GM12878 (cell line): ENCODE data around the gene CCDC136. TPM values are rescaled to one million over a fixed set of nuclear protein-coding genes. Genes with fewer than 3 reads are reported as not detected.

Experiments used
- ATAC-seq: fragments of 200-7000 bp; cut with Tn5 transposase; 3 replicates; pipeline ENCODE4 v1.9.1; 2020; ENCODE audit warnings: mild to moderate bottlenecking, moderate library complexity
- BruUV-seq: library from RNA; stranded (reverse); fragments of 400-500 nt; replicated peaks from 2 replicates; lab custom pipeline; 2021; lab: Mats Ljungman, UMichigan
- CTCF ChIA-PET: fragments of 300-600 bp; sonication (Branson Sonifier 250); formaldehyde crosslinking; extraction: SDS; loops from one replicate; lab custom pipeline; 2021; ENCODE audit warnings: inconsistent platforms; lab: Yijun Ruan, JAX
- POLR2A ChIA-PET: fragments of 350-600 bp; formaldehyde crosslinking; extraction: SDS; loops from one replicate; lab custom pipeline; 2021; ENCODE audit warnings: inconsistent platforms; lab: Charles Lee
- RAD21 ChIA-PET: fragments of 300-600 bp; sonication (Branson Sonifier 250); formaldehyde crosslinking; loops from one replicate; lab custom pipeline; 2023; ENCODE audit warnings: antibody characterized with exemption; ENCODE audit not compliant: unreplicated experiment; lab: Charles Lee
- SMC1A ChIA-PET: fragments of 300-600 bp; sonication (Branson Sonifier 250); formaldehyde crosslinking; loops from one replicate; lab custom pipeline; 2023; ENCODE audit not compliant: unreplicated experiment, uncharacterized antibody; lab: Charles Lee
- DNase-seq: peaks from one replicate; pipeline ENCODE4 v3.0.0-alpha.2; 2011; ENCODE audit warnings: low read depth, low spot score
- FAIRE-seq: peaks from 3 replicates; lab custom pipeline; 2011; peaks lifted over from hg19 to GRCh38; lab: Jason Lieb, UNC
- H2AFZ ChIP-seq: 2 replicates; pipeline ENCODE4 v1.6.0; 2011; ENCODE audit warnings: low read depth, low read length, control low read depth; ENCODE audit not compliant: control insufficient read depth
- H3K27ac ChIP-seq: 2 replicates; pipeline ENCODE4 v1.5.1; 2011; ENCODE audit warnings: control low read depth; ENCODE audit not compliant: control insufficient read depth, insufficient read depth
- H3K27me3 ChIP-seq, 2 experiments: replicated peaks in 1 of 2; 2 replicates each; pipeline versions ENCODE4 v1.6.0 to v1.6.1; 2011; ENCODE audit warnings: low read length in 1 of 2; ENCODE audit not compliant: control insufficient read depth in 2 of 2, insufficient read depth in 2 of 2
- H3K36me3 ChIP-seq, 2 experiments: 2 replicates each; pipeline ENCODE4 v1.5.1; 2011; ENCODE audit warnings: low read length in 1 of 2; ENCODE audit not compliant: control insufficient read depth in 2 of 2, insufficient read depth in 2 of 2
- H3K4me1 ChIP-seq: 2 replicates; pipeline ENCODE4 v1.6.1; 2011; ENCODE audit warnings: mild to moderate bottlenecking, low read length, moderate library complexity, mixed read lengths; ENCODE audit not compliant: control insufficient read depth, insufficient read depth
- H3K4me2 ChIP-seq: 2 replicates; pipeline ENCODE4 v1.6.0; 2011; ENCODE audit warnings: control low read depth; ENCODE audit not compliant: control insufficient read depth, insufficient read depth
- H3K4me3 ChIP-seq: fragments of 200-600 bp; sonication (generic); 2 replicates; pipeline ENCODE4 v1.5.1; 2016
- H3K79me2 ChIP-seq: 2 replicates; pipeline ENCODE4 v1.6.0; 2011; ENCODE audit warnings: low read length; ENCODE audit not compliant: control insufficient read depth, insufficient read depth
- H3K9ac ChIP-seq: 2 replicates; pipeline ENCODE4 v1.8.0; 2011; ENCODE audit warnings: low read length, control low read depth, mixed read lengths; ENCODE audit not compliant: control insufficient read depth, insufficient read depth
- H3K9me3 ChIP-seq: replicated peaks from 3 replicates; pipeline ENCODE4 v1.5.1; 2011; ENCODE audit warnings: mild to moderate bottlenecking, low read length; ENCODE audit not compliant: control insufficient read depth, insufficient read depth
- H4K20me1 ChIP-seq: 2 replicates; pipeline ENCODE4 v1.6.0; 2011; ENCODE audit not compliant: control insufficient read depth, insufficient read depth
- BRCA1 ChIP-seq: IDR thresholded peaks from 2 replicates; pipeline ENCODE4 v1.6.1; 2011; ENCODE audit warnings: low read depth, low read length, improper control_type of control experiment
- CHD2 ChIP-seq: IDR thresholded peaks from 2 replicates; pipeline ENCODE4 v1.6.1; 2011; ENCODE audit warnings: low read depth, low read length, improper control_type of control experiment, borderline replicate concordance
- DPF2 ChIP-seq: fragments of 450-650 bp; IDR thresholded peaks from 2 replicates; pipeline ENCODE4 v1.6.1; 2017; ENCODE audit warnings: mild to moderate bottlenecking
- E4F1 ChIP-seq: fragments of 450-650 bp; IDR thresholded peaks from 2 replicates; pipeline ENCODE4 v1.6.1; 2018; ENCODE audit warnings: borderline replicate concordance, mild to moderate bottlenecking; ENCODE audit not compliant: partially characterized antibody
- ETV6 ChIP-seq, 2 experiments: fragments of 450-650 bp in 1 of 2; IDR thresholded peaks in 1 of 2; conservative IDR thresholded peaks in 1 of 2; 2 replicates each; pipeline ENCODE4 v1.6.1; 2014; ENCODE audit warnings: antibody characterized with exemption in 1 of 2, borderline replicate concordance in 1 of 2, low read depth in 1 of 2, mild to moderate bottlenecking in 1 of 2, moderate library complexity in 1 of 2
- HDAC6 ChIP-seq: fragments of 200-600 bp; sonication (generic); IDR thresholded peaks from one replicate; pipeline ENCODE4 v1.8.0; 2017; ENCODE audit warnings: antibody characterized with exemption; ENCODE audit not compliant: unreplicated experiment
- KDM1A ChIP-seq: fragments of 200-600 bp; sonication (generic); IDR thresholded peaks from 2 replicates; pipeline ENCODE4 v1.6.1; 2016; ENCODE audit warnings: borderline replicate concordance
- MTA2 ChIP-seq: fragments of 450-650 bp; IDR thresholded peaks from 2 replicates; pipeline ENCODE4 v1.6.1; 2016; ENCODE audit warnings: low read depth, mild to moderate bottlenecking, moderate library complexity
- MXI1 ChIP-seq: fragments of 150-350 bp; IDR thresholded peaks from 2 replicates; pipeline ENCODE4 v1.6.1; 2011; ENCODE audit warnings: low read depth, mild to moderate bottlenecking, inconsistent platforms, low read length, improper control_type of control experiment
- NR2C1 ChIP-seq: fragments of 450-650 bp; IDR thresholded peaks from 2 replicates; pipeline ENCODE4 v1.6.1; 2017; ENCODE audit warnings: antibody characterized with exemption, mild to moderate bottlenecking, moderate library complexity
- NR2C2 ChIP-seq: IDR thresholded peaks from 2 replicates; pipeline ENCODE4 v1.6.1; 2011; ENCODE audit warnings: borderline replicate concordance, low read depth; ENCODE audit not compliant: control insufficient read depth, insufficient read length
- PML ChIP-seq: IDR thresholded peaks from 2 replicates; pipeline ENCODE4 v1.6.1; 2012; ENCODE audit warnings: low read length, inconsistent platforms
- RUNX3 ChIP-seq: IDR thresholded peaks from 2 replicates; pipeline ENCODE4 v1.6.1; 2012; ENCODE audit warnings: low read length, inconsistent platforms
- SIN3A ChIP-seq: IDR thresholded peaks from 2 replicates; pipeline ENCODE4 v1.6.1; 2012; ENCODE audit warnings: low read depth, low read length, improper control_type of control experiment
- ZBED1 ChIP-seq: IDR thresholded peaks from 2 replicates; pipeline ENCODE4 v1.6.1; 2016; ENCODE audit warnings: borderline replicate concordance
- ZNF274 ChIP-seq: IDR thresholded peaks from one replicate; pipeline ENCODE4 v1.8.0; 2011; ENCODE audit not compliant: insufficient read length, insufficient read depth
- WGBS: methylation state at CpG from one replicate; pipeline ENCODE4 v1.1.6; 2016; ENCODE audit warnings: low lambda C conversion rate; ENCODE audit not compliant: insufficient replicate concordance, insufficient coverage; ENCODE audit errors: missing lambda C conversion rate; 5-methylcytosine and 5-hydroxymethylcytosine counted together
- in situ Hi-C: fragments of 300-500 bp; cut with MboI; formaldehyde crosslinking; loops from 9 replicates; pipeline ENCODE4 v1.14.3; 2018; ENCODE audit warnings: mixed read lengths
- intact Hi-C: fragments of 100-400 bp; cut with micrococcal nuclease; formaldehyde crosslinking; loops from one replicate; pipeline ENCODE4 v1.14.2; 2022; ENCODE audit not compliant: unreplicated experiment
- polyA plus RNA-seq, 11 experiments: library from polyadenylated mRNA; depleted of rRNA in 4 of 11; unstranded in 6 of 11; stranded (reverse) in 5 of 11; fragments of >200 nt; fragmentation: Nextera tagmentation in 4 of 11; fragmentation: Illumina TruSeq in 1 of 11; extraction: Ambion mirVana in 4 of 11; extraction: Trizol in 1 of 11; gene quantifications; 1 replicate in 1 of 11; 2 replicates in 10 of 11; pipeline versions ENCODE4 v1.2.1 to v1.2.3, GENCODE V29; 2011 to 2016; ENCODE audit warnings: inconsistent platforms in 2 of 11, missing spikeins in 2 of 11, low read depth in 1 of 11
- total RNA-seq, 4 experiments: library from RNA; depleted of rRNA in 3 of 4; stranded (reverse); fragments of >200 nt in 3 of 4; fragmentation: Illumina TruSeq in 1 of 4; extraction: Trizol in 1 of 4; gene quantifications; 2 replicates each; pipeline versions ENCODE4 v1.2.1 to v1.2.3, GENCODE V29; 2013 to 2021
- TF ChIP-seq, protein P1 (sequence below): fragments of 150-350 bp; IDR thresholded peaks from 2 replicates; pipeline ENCODE4 v1.6.1; 2016; ENCODE audit warnings: low read depth, low read length

CCDC136 gene
- total and polyA plus RNA-seq, 10 of the 15 experiments (the other 5 are each of a cell fraction or from before 2014, with no cell fraction given): 0.32 to 4.8 (median 1.5) TPM

DNA sequence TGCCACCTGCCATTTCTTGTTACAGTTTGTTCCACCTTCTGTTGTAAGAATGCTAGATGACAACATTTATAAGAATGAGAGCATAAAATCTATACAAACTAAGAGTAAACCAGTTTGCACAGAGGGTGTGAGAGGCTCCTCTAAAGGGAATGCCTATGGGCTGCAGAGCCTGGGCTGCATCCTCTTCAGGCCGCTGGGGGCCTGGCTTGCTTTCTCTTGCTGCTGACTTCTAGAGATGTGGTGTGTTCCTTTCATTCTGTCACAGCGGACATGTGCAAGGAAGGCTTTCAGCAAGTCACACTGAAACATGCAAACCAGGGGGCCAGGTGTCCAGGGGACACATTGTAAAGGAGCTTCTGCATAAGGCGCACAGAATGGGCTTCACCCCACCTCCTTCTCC, 63.8 kb downstream of the CCDC136 start (continued):
- TF ChIP-seq KDM1A (no peak), MXI1 (no peak), ETV6 (conservative IDR thresholded peaks at IDR 0.05 in 1 of 2, IDR thresholded peaks at IDR 0.05 in 1 of 2; ENCODE audit: borderline replicate concordance in 1 of 2, low read depth in 1 of 2) (no peak), PML (no peak), RUNX3 (no peak)

DNA sequence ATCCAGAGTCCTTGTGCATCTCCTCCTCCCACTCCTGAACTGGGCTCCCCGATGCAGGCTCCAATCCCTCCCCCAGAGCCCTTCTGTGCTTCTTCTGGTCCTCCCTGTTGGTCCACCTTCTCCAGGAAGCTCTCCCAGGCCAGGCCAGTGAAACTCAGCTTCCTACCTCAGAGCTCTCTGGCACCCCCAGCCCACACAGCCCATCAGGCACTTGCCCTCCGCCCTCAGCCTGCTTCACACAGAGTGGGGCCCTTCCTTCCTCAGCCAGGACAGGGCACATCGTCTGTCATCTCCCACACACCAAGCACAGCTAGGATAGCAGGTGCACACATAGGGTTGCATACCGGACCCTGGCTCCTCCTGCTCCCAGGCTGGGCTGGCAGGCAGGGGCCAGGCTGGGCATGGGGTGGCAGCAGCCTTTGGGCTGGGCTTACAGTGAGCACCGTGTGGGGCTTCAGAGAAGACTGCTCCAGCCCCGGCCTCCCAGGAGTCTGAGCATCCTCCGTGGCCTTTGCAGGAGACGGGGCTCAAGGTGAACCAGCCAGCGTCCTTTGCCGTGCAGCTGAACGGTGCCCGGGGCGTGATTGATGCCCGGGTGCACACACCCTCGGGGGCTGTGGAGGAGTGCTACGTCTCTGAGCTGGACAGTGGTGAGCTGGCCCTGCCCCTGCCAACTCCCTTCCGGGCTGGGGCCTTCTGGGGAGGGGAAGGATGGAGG, 64.4 kb downstream of the CCDC136 start:
- ChIA-PET SMC1A (no interaction called here), CTCF (no interaction called here), POLR2A (no interaction called here), RAD21 (no interaction called here)
- H2AFZ ChIP-seq: no peak overlapping the region
- ATAC-seq (no peak; the same call in 1 of the 3 replicates), FAIRE-seq (no peak), DNase-seq (no peak)
- H3K4me1 ChIP-seq: no peaks in the 10 kb centered on the region; the same call in 1 of the 2 replicates
- WGBS: 49% methylated on average over 17 of the region's 17 CpGs
- in situ Hi-C loops (no loop called here), intact Hi-C loops (no loop called here)
- no peaks in the 10 kb centered on the region for H3K79me2 ChIP-seq
- H3K27ac ChIP-seq: no peak overlapping the region
- BruUV-seq: no TSS peak
- no peaks in the 10 kb centered on the region for H3K27me3 ChIP-seq
- H3K4me2 ChIP-seq: no peak overlapping the region
- no peaks in the 10 kb centered on the region for H4K20me1 ChIP-seq
- no peaks in the 10 kb centered on the region for H3K9me3 ChIP-seq
- no peak overlapping the region for H3K4me3 ChIP-seq
- no peaks in the 10 kb centered on the region for H3K36me3 ChIP-seq
- H3K9ac ChIP-seq: no peak overlapping the region
- TF ChIP-seq ZNF274 (no peak), BRCA1 (no peak), HDAC6 (no peak), MTA2 (no peak), NR2C1 (no peak), NR2C2 (no peak), ZBED1 (no peak), CHD2 (no peak), E4F1 (no peak), DPF2 (no peak), SIN3A (no peak)
- TF ChIP-seq, protein P1, sequence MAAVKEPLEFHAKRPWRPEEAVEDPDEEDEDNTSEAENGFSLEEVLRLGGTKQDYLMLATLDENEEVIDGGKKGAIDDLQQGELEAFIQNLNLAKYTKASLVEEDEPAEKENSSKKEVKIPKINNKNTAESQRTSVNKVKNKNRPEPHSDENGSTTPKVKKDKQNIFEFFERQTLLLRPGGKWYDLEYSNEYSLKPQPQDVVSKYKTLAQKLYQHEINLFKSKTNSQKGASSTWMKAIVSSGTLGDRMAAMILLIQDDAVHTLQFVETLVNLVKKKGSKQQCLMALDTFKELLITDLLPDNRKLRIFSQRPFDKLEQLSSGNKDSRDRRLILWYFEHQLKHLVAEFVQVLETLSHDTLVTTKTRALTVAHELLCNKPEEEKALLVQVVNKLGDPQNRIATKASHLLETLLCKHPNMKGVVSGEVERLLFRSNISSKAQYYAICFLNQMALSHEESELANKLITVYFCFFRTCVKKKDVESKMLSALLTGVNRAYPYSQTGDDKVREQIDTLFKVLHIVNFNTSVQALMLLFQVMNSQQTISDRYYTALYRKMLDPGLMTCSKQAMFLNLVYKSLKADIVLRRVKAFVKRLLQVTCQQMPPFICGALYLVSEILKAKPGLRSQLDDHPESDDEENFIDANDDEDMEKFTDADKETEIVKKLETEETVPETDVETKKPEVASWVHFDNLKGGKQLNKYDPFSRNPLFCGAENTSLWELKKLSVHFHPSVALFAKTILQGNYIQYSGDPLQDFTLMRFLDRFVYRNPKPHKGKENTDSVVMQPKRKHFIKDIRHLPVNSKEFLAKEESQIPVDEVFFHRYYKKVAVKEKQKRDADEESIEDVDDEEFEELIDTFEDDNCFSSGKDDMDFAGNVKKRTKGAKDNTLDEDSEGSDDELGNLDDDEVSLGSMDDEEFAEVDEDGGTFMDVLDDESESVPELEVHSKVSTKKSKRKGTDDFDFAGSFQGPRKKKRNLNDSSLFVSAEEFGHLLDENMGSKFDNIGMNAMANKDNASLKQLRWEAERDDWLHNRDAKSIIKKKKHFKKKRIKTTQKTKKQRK: no peak
